GM18499 (cell line): Measurements from ENCODE around the gene KCNAB1.
"Not testable (repeated sequence)": the region's sequence is repeated elsewhere in the genome, so short reads cannot be mapped to it uniquely, and the experiment has no call there.

Source experiments
- ATAC-seq: cut with Tn5 transposase; IDR thresholded peaks from one replicate; pipeline ENCODE4 v1.9.1; 2021; ENCODE audit warnings: moderate number of reproducible peaks; ENCODE audit not compliant: insufficient read depth, unreplicated experiment

Gene KCNAB1

DNA sequence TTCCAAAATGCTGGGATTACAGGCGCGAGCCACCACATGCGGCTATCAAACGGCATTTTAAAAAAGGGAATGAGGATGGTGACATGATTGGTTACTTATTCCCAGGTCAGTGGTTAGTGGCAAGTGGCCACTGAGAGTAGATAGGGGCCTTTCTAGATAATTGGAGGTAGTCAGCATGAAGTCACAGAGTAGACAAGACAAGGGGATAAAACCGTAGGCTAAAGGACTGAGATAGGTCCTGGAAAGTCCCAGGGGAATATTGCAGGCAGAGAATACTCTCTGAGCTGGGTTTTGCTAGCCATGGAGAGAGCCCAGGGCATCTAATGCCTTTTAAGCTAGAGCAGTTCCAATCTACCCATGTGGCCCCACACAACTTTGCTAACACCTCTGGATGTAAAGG lies 52.2 kb downstream of the KCNAB1 start:
- no peak for ATAC-seq

DNA sequence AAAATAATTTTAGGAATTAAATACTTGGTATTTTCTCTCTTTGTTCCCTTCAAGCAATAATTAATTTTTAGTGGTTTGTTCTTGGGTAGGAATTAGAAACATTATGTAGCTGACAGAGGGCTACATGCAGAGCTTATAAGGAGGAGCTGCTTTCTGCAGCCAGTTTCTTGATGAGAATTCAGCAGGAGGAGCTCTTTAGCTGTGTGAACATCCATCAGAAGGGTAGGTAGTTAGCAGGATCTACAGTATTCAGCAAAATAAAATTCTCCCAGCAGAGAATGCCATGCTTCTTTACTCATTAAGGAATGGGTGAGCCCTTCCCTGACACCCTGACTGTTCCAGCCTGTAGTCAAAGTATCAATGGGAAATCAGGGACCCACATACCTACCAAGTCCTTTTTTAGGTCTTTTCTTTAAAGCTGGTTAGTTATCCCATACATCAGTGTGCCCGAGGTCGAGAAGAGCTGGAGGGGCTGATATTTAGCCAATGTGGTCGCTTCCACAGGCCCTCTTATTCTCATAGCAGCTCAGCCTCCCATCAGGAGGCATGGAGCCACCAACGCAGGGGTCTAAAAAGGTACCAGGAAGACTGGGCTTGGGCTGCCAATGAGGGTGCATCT lies 54.0 kb downstream of the KCNAB1 start:
- ATAC-seq, result no peak

DNA sequence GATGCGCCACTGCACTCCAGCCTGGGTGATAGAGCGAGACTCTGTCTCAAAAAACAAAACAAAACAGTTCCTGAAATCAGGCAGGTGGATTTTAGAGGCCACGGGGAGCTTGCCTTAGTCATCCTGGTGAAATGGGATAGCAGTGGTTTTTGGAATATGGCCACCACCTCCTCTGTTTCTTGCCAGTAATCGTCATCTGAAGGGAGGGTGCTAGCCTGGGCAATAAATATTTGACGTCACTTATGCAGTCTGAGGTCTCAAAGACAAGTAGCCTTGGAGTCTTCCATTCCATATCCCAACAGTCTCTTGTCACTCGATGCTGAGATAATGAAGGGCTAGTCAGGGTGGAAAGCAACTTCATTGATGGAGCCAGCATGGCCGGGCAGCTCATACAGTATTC lies 55.2 kb downstream of the KCNAB1 start:
- no peak for ATAC-seq

DNA sequence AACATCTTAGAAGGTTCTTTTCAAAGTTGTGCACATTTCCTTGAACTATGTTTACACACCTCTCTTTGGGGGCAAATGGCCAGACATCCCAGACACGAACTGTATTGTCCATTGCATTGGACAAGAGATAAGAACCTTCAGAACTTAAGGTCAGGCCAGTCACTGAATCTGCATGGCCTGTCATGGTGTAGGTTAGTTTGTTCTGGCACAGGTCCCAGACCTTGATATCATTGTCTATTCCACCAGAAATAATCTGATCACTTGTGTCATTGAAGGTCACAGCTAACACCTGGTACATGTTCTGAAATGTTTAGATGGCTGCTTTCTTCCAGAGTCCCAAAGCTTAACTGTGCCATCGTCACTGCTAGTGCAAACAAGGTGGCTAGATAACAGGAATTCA lies 55.7 kb downstream of the KCNAB1 start:
- no peak for ATAC-seq

DNA sequence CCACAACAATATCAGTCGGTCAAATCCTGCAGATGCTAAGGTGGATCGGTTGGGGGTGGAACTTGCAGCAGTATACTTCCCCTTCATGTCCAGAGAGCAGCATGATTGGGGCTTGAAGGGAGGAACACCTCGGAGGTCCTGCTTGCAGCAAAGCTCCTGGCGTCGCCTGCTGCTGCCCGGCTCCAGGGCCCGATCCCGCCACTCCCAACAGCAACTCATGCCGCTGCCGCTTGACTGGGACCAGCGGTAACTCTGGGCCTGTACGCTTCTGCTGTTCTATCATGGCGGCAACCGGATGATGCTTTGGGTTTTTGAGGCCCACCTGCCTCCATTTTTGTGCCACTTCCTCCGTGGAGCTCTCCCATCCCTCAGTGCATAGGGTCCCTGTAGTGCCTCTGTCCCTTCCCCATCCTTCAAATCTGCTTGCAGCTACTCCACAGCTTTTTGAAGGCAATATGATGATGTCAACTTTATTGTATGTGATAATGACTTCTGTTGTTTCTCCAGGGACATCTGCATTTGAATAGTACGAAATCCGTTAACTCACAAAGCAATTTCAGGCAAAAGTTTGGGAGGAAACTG lies 56.3 kb downstream of the KCNAB1 start:
- ATAC-seq, result no peak

DNA sequence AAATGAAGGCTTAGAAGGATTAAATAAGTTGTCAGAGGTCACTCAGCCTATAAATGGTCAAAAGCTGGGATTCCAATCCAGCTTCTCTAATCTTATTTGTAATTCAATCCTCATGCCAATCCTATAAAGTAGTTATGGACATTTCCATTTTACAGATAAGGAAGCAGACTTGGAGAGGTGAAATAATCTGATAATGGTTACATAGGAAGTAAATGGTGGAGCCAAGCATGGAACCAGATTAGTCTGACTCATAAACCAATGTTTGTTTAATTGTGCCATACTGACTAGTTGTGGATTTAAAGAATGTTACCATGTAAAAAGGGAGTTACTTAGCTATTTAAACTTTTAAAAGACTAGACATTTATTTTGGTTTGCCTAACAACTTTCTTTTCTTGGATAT lies 59.7 kb downstream of the KCNAB1 start:
- no peak for ATAC-seq

DNA sequence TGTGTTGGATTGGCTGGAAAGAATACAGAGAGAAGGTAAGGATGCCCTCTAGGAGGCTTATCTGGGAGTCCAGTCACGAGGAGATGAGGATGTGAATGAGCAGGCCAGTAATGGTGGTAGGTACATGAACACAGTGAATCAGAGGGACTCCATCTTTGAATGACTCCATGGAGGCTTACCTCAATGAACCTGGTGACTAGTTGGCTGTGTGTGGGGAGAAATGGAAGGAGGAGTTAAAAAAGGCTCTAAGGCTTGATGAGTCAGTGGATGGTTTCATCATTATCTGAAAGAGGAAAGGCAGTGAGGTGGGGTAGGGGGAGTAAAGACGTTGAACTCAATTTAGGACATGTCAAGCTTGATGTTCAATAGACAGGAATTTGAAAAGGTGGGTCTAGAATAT lies 61.1 kb downstream of the KCNAB1 start:
- ATAC-seq, result no peak

DNA sequence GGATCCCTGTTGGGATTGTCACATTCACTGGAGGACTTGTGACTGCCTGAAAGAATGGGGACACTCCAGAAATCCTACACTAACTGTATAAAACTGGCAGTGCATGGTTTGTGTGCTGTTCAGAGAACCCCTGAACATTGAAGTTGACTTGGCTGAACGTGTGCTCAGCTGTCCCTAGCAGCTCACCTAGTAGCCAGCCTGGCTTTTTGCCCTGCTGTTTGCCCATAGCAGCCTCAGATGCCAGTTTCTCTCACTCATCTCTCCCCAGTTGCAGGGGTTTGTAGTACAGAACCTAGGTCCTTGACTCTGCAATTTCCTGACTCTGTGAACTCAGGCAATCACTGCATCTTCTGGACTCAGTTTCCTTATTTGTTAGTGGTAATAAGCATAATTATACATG lies 63.0 kb downstream of the KCNAB1 start:
- ATAC-seq, result no peak

DNA sequence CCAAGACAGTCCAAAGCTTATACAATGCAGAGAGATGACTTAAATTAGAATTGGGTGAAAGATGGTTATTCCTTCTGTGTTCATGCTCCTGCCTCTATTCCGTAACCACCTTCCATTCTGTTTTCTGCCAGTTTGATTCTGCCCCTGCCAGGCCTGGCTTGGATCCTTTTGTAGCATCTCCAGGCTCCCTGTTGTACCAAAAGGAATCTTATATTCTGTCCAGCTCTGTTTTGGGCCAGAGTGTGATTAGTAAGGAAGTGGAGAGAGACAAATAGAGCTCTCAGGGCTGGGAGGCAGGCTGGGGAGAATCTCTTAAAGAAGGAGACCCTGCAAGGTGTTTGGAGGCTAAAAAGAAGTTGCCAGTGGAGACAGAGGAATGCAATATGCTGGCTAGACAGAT lies 63.8 kb downstream of the KCNAB1 start:
- no peak for ATAC-seq

DNA sequence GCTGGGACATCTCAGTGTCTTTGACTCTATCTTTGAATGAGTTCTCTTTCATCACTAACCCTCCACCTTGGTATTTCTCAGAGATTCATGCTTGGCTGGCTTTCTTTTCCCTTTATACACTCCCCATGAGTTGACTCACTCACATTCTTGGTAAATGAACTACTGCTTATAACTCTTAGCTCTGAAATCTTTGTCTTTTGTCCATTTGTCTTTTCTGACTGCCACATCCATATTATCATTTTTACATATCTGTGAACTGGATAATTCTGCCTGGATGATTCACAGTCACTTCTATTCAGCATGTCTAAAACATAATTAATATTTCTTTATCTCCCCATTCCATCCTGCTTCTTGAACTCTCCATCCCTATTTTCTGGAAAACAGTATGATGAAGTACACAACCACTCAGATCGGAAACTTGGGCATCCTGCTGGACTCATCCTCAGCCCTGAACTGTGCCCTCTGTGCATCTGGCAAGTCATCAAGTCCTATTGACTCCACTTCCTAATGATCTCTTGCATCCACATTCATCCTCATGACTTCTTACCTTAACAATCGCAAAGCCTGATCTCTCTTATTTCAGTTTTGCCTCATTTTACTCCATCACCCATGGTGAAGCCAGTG lies 66.9 kb downstream of the KCNAB1 start:
- no peak for ATAC-seq

DNA sequence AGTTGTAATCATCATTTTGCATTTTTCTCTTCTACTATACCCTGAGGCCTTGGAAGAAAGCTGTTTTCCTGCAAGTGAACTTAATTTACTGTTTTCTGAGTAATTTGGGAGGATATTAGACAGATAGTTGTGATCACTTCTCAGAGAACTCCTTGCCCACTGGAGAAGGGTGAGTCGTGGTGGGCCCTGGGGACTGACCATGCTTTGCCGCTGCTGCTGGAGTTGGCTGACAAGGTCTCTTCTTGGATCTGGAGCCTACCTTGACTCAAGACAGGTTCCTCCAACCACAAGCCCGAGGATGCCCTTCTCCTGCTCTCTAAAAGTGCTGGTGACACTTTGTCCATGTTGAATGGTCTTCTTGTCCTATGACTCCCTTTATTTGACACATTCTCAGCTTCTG lies 68.4 kb downstream of the KCNAB1 start:
- no peak for ATAC-seq

DNA sequence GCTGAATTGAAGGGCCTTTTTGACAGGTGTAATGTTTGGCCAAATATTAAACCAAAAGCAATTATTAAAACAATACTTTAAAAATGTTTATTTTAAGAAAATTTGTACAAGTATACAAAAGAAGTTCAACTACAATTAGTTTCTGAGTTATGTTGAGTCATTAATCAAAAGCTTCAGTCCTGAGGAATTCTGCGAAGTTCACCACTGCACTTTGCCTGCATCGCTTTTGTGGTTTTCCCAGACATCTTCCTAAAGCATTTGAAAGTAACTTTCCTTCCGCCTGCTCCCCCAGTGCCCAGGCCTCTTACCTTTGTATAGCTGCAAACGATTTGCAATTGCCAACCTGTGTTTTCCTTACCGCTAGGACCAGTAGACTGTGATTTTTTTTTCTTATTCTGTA lies 69.5 kb downstream of the KCNAB1 start:
- ATAC-seq, result no peak

DNA sequence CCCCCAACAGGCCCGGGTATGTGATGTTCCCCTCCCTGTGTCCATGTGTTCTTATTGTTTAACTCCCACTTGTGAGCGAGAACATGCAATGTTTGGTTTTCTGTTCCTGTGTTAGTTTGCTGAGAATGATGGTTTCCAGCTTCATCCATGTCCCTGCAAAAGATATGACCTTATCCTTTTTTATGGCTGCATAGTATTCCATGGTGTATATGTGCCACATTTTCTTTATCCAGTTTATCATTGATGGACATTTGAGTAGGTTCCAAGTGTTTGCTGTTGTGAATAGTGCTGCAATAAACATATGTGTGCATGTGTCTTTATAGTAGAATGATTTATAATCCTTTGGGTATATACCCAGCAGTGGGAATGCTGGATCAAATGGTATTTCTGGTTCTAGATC lies 74.6 kb downstream of the KCNAB1 start:
- not testable (repeated sequence) for ATAC-seq

DNA sequence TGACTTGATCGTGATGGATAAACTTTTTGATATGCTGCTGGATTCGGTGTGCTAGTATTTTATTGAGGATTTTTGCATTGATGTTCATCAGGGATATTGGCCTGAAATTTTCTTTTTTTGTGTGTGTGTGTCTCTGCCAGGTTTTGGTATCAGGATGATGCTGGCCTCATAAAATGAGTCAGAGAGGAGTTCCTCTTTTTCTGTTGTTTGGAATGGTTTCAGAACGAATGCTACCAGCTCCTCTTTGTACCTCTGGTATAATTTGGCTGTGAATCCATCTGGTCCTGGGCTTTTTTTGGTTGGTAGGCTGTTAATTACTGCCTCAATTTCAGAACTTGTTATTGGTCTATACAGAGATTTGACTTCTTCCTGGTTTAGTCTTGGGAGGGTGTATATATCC lies 76.8 kb downstream of the KCNAB1 start:
- not testable (repeated sequence) for ATAC-seq

DNA sequence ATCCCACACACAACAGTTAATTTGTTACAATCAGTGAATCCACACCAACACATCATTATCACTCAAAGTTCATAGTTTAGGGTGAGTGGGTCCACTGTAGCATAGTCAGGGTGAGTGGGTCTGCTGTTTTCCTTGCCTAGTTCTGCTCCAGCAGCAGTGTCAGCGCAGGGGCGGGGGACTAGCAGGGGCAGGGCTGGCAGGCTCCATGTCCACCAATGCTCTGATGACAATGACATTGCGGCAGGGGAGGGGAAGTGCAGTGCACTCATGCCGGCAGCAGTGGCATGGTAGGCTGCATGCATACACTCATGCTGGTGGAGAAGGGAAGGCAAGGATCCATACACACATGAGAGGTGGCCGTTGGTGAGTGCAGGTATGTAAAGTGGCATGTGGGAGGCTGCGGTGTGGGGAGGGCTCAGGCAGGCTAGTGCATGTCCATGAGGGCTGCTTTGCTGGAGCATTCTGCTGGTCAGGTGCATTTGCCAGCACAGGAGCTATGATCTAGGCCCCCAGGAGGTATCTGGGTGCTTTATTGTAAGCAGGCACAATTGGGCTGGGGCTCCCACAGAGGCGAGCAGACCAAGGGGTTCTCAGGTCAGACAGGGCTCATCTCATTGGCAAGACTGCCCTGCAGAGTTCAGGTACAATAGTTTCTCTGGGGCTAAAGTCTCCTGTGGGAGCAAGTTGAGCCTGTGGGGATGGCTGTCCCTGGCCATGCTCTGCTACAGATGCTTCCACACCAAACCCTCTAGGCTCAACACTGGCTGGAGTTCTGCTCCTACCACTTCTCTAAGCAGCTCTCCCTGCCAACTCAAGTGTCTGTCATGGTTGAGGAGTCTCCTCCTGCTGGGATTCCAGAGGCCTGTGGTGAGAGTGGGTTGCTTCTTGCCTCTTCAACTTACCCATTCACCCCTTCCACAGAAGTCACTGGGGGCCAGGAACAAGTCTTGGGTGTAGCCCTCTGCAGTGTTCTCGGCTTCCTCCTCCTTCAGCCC lies 81.3 kb downstream of the KCNAB1 start:
- no peak for ATAC-seq

DNA sequence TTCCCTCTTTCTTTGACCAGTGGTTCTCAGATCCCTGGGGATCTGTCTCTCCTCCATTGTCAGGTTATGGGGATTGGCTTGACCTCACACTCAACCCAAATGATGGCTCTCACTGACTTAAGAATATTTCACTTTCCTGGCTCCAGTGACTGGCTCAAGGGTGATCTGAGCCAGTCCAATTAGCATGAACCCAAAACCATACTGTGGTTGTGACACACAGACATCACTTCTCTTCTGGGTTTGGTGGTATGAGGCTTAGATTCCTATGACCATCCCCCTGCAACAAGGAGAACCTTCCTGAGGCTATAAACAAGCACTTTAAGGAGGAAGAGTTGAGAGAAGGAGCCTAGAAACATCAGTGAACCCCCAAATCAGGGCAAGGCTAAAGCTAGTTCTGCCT lies 85.8 kb downstream of the KCNAB1 start:
- ATAC-seq, result no peak

DNA sequence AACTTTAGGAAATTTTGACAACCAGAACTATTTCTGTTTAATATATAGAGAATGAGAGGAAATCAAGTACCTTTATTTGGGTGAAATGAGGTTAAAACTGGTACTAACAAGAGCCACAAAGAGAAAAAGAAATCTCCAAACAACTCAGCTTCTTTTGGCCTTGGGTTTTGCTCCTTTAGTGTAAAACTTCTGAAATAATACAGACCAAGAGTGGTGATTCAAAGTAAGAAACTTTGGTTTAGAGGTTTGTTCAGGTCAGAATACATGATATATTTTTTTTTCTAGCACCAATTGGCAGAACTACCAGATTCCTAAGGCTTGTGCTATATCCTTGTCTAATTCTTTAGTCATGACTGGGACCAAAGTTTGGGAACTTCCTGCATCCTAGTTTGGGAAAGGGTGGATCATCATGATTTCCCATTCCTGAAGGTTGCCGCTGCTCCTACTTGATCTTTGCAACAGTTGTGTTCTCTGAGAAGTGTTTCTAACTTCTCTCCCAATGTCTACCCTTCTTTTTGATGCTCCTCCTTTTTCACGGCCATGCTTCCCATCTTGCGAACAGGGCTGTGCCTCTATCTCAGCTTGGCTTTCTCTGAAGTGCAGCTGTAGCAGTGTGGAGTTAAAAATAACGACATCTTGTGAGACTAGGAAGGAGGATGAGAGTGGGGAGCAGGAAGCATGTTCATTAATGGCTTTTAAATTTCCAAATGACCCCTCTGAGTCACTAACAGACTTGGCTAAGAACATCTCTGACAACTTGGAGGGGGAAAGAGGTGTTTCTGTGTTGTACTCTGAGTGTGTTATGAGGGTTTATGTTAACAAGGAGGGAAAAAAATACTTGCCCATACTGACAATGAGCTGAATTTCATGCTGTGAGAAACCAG lies 87.7 kb downstream of the KCNAB1 start:
- ATAC-seq, result no peak

DNA sequence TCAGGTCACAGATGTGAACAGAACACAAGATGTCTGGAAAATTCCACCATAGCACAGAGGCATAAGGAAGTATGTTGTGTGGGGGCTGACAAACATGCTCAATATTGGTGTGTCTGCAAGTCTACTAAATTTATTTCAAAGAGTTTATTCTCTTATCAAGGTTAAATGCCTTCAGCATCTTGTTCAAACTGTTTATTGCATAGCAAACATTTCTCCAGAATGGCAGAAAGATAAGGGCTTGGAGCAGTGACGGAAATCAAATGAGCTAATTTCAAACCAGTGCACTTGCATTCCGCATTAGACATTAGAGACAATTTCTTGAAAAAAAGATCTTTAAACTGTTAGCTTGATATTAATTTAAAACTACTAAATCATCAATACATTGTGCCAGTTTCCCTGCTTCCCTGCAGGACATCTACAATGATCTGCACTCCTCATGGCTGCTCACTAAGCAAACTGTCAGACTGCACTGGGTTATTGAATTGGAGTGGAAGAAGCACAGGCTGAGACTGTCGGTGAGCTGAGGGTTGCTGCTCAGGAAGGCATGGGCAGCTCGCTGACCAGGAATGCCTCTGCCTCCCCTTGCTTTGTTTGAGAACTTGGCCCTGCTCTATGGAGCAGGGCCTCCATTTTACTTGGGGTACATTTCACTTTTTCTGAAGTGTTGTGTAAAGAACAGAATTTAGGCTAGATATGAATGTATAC lies 89.4 kb downstream of the KCNAB1 start:
- ATAC-seq, result no peak

DNA sequence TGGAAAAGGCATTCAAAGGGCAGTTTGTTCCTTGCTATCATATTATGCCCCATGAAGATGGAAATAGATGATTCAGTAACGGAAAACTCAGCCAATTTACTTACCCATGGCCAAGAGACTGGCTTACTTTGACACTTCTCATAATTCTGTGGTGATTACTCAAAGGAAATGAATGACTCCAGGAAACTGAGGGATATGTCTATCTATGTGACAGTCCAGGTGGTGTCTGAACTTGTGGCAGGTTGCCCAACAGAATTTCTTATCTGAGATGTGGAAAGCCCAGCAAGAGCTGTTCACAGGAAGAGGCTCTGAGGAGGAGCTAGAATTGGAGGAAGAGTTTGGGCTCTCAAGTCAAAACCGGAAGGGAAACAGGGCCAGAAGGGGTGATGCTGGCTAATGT lies 91.2 kb downstream of the KCNAB1 start:
- no peak for ATAC-seq
